Measurements from ENCODE around the gene GALNT16. TPM values are rescaled to one million over a fixed set of nuclear protein-coding genes. Genes with fewer than 3 reads are reported as not detected.

GALNT16 gene
- total RNA-seq, 2 experiments from 2014 or later, result 0.09 TPM; not detected in 1

- TF ChIP-seq CTCF (conservative IDR thresholded peaks at IDR 0.05; ENCODE audit: low read length) (no peak), EZH2phosphoT487 (IDR thresholded peaks at IDR 0.05; ENCODE audit: borderline replicate concordance, low read depth, low read length) (no peak)
- Histone ChIP-seq H4K20me1 (ENCODE audit: insufficient read depth, low read length) (no peaks in the 10 kb centered on the region), H3K9me2 (ENCODE audit: insufficient read depth, low read length) (no peaks in the 10 kb centered on the region), H3K27ac (ENCODE audit: low read depth, low read length, poor library complexity, severe bottlenecking) (no peak overlapping the region), H3K4me1 (ENCODE audit: insufficient read depth, low read length, poor library complexity, severe bottlenecking) (no peaks in the 10 kb centered on the region), H3K4me2 (ENCODE audit: low read length) (no peak overlapping the region), H3K9me3 (ENCODE audit: low read length) (peaks cover 11% of the 10 kb centered on the region; the same call in 1 of the 2 replicates), H3K36me3 (ENCODE audit: insufficient read depth, low read length) (peaks cover 47% of the 10 kb centered on the region), H2AFZ (ENCODE audit: low read length) (no peak overlapping the region), H3K79me2 (ENCODE audit: insufficient read depth, low read depth, low read length) (no peaks in the 10 kb centered on the region), H3K4me3 (ENCODE audit: low read depth, low read length, poor library complexity, severe bottlenecking) (no peak overlapping the region)
- no peak for DNase-seq (ENCODE audit: low spot score)
- ChIA-PET POLR2A (no interaction called here), CTCF (ENCODE audit: unreplicated experiment) (no interaction called here)
- intact Hi-C loops (cut with micrococcal nuclease; ENCODE audit: unreplicated experiment), result no loop called here
- BruUV-seq (replicated peaks), result no TSS peak
Measured at GRCh38 chr14:69373104-69373503, 113.1 kb downstream of the GALNT16 start.

- TF ChIP-seq EZH2phosphoT487 (IDR thresholded peaks at IDR 0.05; ENCODE audit: borderline replicate concordance, low read depth, low read length), result no peak
- no peak for TF ChIP-seq CTCF (conservative IDR thresholded peaks at IDR 0.05; ENCODE audit: low read length)
- no peaks in the 10 kb centered on the region for H4K20me1 ChIP-seq (ENCODE audit: insufficient read depth, low read length)
- no peak overlapping the region for H2AFZ ChIP-seq (ENCODE audit: low read length)
- peaks cover 58% of the 10 kb centered on the region for H3K36me3 ChIP-seq (ENCODE audit: insufficient read depth, low read length)
- no peaks in the 10 kb centered on the region for H3K79me2 ChIP-seq (ENCODE audit: insufficient read depth, low read depth, low read length)
- no peak for DNase-seq (ENCODE audit: low spot score)
- no peaks in the 10 kb centered on the region for H3K4me1 ChIP-seq (ENCODE audit: insufficient read depth, low read length, poor library complexity, severe bottlenecking)
- no peak overlapping the region for H3K4me2 ChIP-seq (ENCODE audit: low read length)
- POLR2A ChIA-PET, result no interaction called here
- H3K9me3 ChIP-seq (ENCODE audit: low read length), result peaks cover 11% of the 10 kb centered on the region; the same call in 1 of the 2 replicates
- no peak overlapping the region for H3K27ac ChIP-seq (ENCODE audit: low read depth, low read length, poor library complexity, severe bottlenecking)
- CTCF ChIA-PET (ENCODE audit: unreplicated experiment), result no interaction called here
- H3K4me3 ChIP-seq (ENCODE audit: low read depth, low read length, poor library complexity, severe bottlenecking), result no peak overlapping the region
- no peaks in the 10 kb centered on the region for H3K9me2 ChIP-seq (ENCODE audit: insufficient read depth, low read length)
- BruUV-seq (replicated peaks), result no TSS peak
- intact Hi-C loops (cut with micrococcal nuclease; ENCODE audit: unreplicated experiment), result no loop called here
Measured at GRCh38 chr14:69374235-69374634, 114.3 kb downstream of the GALNT16 start.

- ChIA-PET CTCF (ENCODE audit: unreplicated experiment) (interaction anchor here (0.6 kb wide), 1 partner anchor 467 kb away, joined by 5 read pairs; no protein-coding TSS in a partner anchor), POLR2A (interaction anchor here (1.9 kb wide), 1 partner anchor 23 kb away, joined by 5 read pairs; the partner anchor contains the start of genes ERH and SLC39A9)
Measured at GRCh38 chr14:69375182-69375581, 115.2 kb downstream of the GALNT16 start.

More at GRCh38 chr14:69375182-69375581, 115.2 kb downstream of the GALNT16 start:
- Histone ChIP-seq H3K9me2 (ENCODE audit: insufficient read depth, low read length) (no peaks in the 10 kb centered on the region), H2AFZ (ENCODE audit: low read length) (no peak overlapping the region), H3K79me2 (ENCODE audit: insufficient read depth, low read depth, low read length) (peaks cover 6% of the 10 kb centered on the region; the same call in 1 of the 2 replicates), H4K20me1 (ENCODE audit: insufficient read depth, low read length) (no peaks in the 10 kb centered on the region), H3K4me2 (ENCODE audit: low read length) (no peak overlapping the region), H3K4me3 (ENCODE audit: low read depth, low read length, poor library complexity, severe bottlenecking) (no peak overlapping the region), H3K4me1 (ENCODE audit: insufficient read depth, low read length, poor library complexity, severe bottlenecking) (no peaks in the 10 kb centered on the region), H3K9me3 (ENCODE audit: low read length) (peaks cover 11% of the 10 kb centered on the region; the same call in 1 of the 2 replicates), H3K36me3 (ENCODE audit: insufficient read depth, low read length) (peaks cover 67% of the 10 kb centered on the region), H3K27ac (ENCODE audit: low read depth, low read length, poor library complexity, severe bottlenecking) (no peak overlapping the region)
- intact Hi-C loops (cut with micrococcal nuclease; ENCODE audit: unreplicated experiment), result no loop called here
- no TSS peak for BruUV-seq (replicated peaks)
- no peak for TF ChIP-seq CTCF (conservative IDR thresholded peaks at IDR 0.05; ENCODE audit: low read length)
- TF ChIP-seq EZH2phosphoT487 (IDR thresholded peaks at IDR 0.05; ENCODE audit: borderline replicate concordance, low read depth, low read length), result no peak
- DNase-seq (ENCODE audit: low spot score), result no peak

Measured in OCI-LY7 (cell line).